Body of pancreas (tissue), 4 donors: ENCODE data around the gene TRAPPC6A. TPM values are rescaled to one million over a fixed set of nuclear protein-coding genes. Genes with fewer than 3 reads are reported as not detected.
A peak's percentile ranks its signal among the peaks of the same experiment; 100 is the strongest.

Source experiments
- ATAC-seq: fragments of 150-250 bp; one replicate; pipeline ENCODE4 v1.9.1; 2016
- DNase-seq, 4 donors: peaks; one replicate each; pipeline ENCODE4 v3.0.0-alpha.2; 2019
- H3K27ac ChIP-seq, 4 donors: fragments of 200-600 bp; sonication (generic); 1 replicate in 3 of 4; 2 replicates in 1 of 4; pipeline versions ENCODE4 v1.5.1 to v1.6.1; 2016 to 2019; ENCODE audit warnings: mild to moderate bottlenecking in 1 of 4, mixed read lengths in 1 of 4, moderate library complexity in 1 of 4
- H3K27me3 ChIP-seq, 2 donors: fragments of 200-600 bp; sonication (generic); one replicate each; pipeline ENCODE4 v1.6.0; 2016; ENCODE audit warnings: mild to moderate bottlenecking in 1 of 2
- H3K36me3 ChIP-seq, 2 donors: fragments of 200-600 bp; sonication (generic); replicated peaks in 1 of 2; 2 replicates each; pipeline ENCODE4 v1.5.1; 2016; ENCODE audit warnings: low read depth in 2 of 2; ENCODE audit not compliant: insufficient read depth in 1 of 2
- H3K4me1 ChIP-seq: fragments of 200-600 bp; sonication (generic); one replicate; pipeline ENCODE4 v1.6.0; 2016
- H3K4me3 ChIP-seq, 2 donors: fragments of 200-600 bp; sonication (generic); 1 replicate in 1 of 2; 2 replicates in 1 of 2; pipeline ENCODE4 v1.5.1; 2016 to 2019
- H3K9me3 ChIP-seq, 3 donors: fragments of 200-600 bp; sonication (generic); 1 replicate in 2 of 3; 2 replicates in 1 of 3; pipeline ENCODE4 v1.5.1; 2016
- CTCF ChIP-seq, 7 experiments: fragments of 450-650 bp in 4 of 7; fragments of 200-600 bp in 3 of 7; sonication (generic) in 3 of 7; IDR thresholded peaks; one replicate each; pipeline ENCODE4 v1.5.1; 2016 to 2019; ENCODE audit warnings: antibody characterized with exemption in 7 of 7
- POLR2A ChIP-seq, 3 donors: fragments of 450-650 bp; IDR thresholded peaks; one replicate each; pipeline ENCODE4 v1.6.1; 2016; ENCODE audit warnings: antibody characterized with exemption in 3 of 3, mild to moderate bottlenecking in 2 of 3
- WGBS, 2 donors: methylation state at CpG; one replicate each; pipeline ENCODE4 v1.1.5; 2017; 5-methylcytosine and 5-hydroxymethylcytosine counted together
- intact Hi-C: fragments of 100-400 bp; cut with DNase I; formaldehyde crosslinking; loops from one replicate; pipeline ENCODE4 v1.15.1; 2023
- total RNA-seq, 2 donors: library from RNA; depleted of rRNA; stranded (reverse); fragments of >200 nt; gene quantifications; one replicate each; pipeline ENCODE4 v1.1.0, GENCODE V29; 2016

Gene TRAPPC6A
- 1 to 10 TPM in 1 of 2 donors, not detected in 1; 8.3 TPM for total RNA-seq

GRCh38 chr19:45177817-45178261, at the start of gene TRAPPC6A:
Gene TRAPPC6A (minus strand): TSS chr19:45178237. CDS start chr19:45178218, 19 bp downstream.
- ATAC-seq, result no peak
- intact Hi-C loops, result no loop called here
- no peaks in the 10 kb centered on the region for H3K9me3 ChIP-seq
- peak within 1 kb of the TSS; percentile 67 to 93 (median 88) for H3K27ac ChIP-seq
- no peak for DNase-seq
- no peaks in the 10 kb centered on the region for H3K27me3 ChIP-seq
- TF ChIP-seq POLR2A (IDR thresholded peaks at IDR 0.05) (peak in 2 of 3 donors; percentile 28 to 31), CTCF (IDR thresholded peaks at IDR 0.05) (no peak)
- WGBS, 2 donors, result 0% methylated on average over 6 to 33 of the region's 36 CpGs
- no peaks in the 10 kb centered on the region for H3K36me3 ChIP-seq
- H3K4me1 ChIP-seq, result peaks cover 32% of the 10 kb centered on the region
- peak within 1 kb of the TSS; percentile 67 to 97 for H3K4me3 ChIP-seq

- Histone ChIP-seq H3K4me3 (no peak overlapping the region), H3K27me3 (no peaks in the 10 kb centered on the region), H3K4me1 (no peaks in the 10 kb centered on the region), H3K27ac (no peak overlapping the region), H3K36me3 (no peaks in the 10 kb centered on the region), H3K9me3 (no peaks in the 10 kb centered on the region)
- DNase-seq (no peak), ATAC-seq (no peak)
- WGBS, 2 donors, result 55% methylated on average over 11 of the region's 11 CpGs; no CpG with 5 or more reads in 1 of the 2 donors
- intact Hi-C loops, result no loop called here
- no peak for TF ChIP-seq POLR2A (IDR thresholded peaks at IDR 0.05)
- TF ChIP-seq CTCF (IDR thresholded peaks at IDR 0.05), result no peak
Observed at GRCh38 chr19:45224645-45225044, 46.6 kb upstream of the TRAPPC6A start.

GRCh38 chr19:45223879-45224278, 45.8 kb upstream of the TRAPPC6A start:
- no peaks in the 10 kb centered on the region for H3K36me3 ChIP-seq
- ATAC-seq (no peak), DNase-seq (no peak)
- H3K27me3 ChIP-seq, result peaks cover 0 to under 1% of the 10 kb centered on the region in 2 donors
- no peaks in the 10 kb centered on the region for H3K9me3 ChIP-seq
- H3K4me1 ChIP-seq, result no peaks in the 10 kb centered on the region
- intact Hi-C loops, result no loop called here
- WGBS, 2 donors, result 91% methylated on average over 5 of the region's 5 CpGs
- H3K4me3 ChIP-seq, result no peak overlapping the region
- TF ChIP-seq POLR2A (IDR thresholded peaks at IDR 0.05), result no peak
- TF ChIP-seq CTCF (IDR thresholded peaks at IDR 0.05), result no peak
- no peak overlapping the region for H3K27ac ChIP-seq

- Histone ChIP-seq H3K27me3 (peaks cover 0 to 8% of the 10 kb centered on the region in 2 donors), H3K36me3 (no peaks in the 10 kb centered on the region), H3K9me3 (no peaks in the 10 kb centered on the region), H3K4me1 (no peaks in the 10 kb centered on the region), H3K4me3 (no peak overlapping the region), H3K27ac (no peak overlapping the region)
- no peak for ATAC-seq
- intact Hi-C loops, result no loop called here
- TF ChIP-seq POLR2A (IDR thresholded peaks at IDR 0.05), result no peak
- no peak for TF ChIP-seq CTCF (IDR thresholded peaks at IDR 0.05)
- no peak for DNase-seq
- WGBS, 2 donors, result 69 to 74% methylated on average over 5 to 6 of the region's 6 CpGs
Observed at GRCh38 chr19:45222724-45223123, 44.7 kb upstream of the TRAPPC6A start.
